Measurements from ENCODE around the gene IFNG-AS1. TPM values are rescaled to one million over a fixed set of nuclear protein-coding genes. Genes with fewer than 3 reads are reported as not detected.

Gene IFNG-AS1
- total RNA-seq, 2 experiments from 2014 or later = 5.1 to 5.2 TPM

GRCh38 chr12:68001486-68002466 lies 12.5 kb downstream of the IFNG-AS1 start:
- H3K36me3 Mint-ChIP-seq = no peaks in the 10 kb centered on the region
- H3K9me3 Mint-ChIP-seq = no peaks in the 10 kb centered on the region
- POLR2A ChIA-PET = interaction anchor here (0.6 kb wide), 1 partner anchor 813 kb away, joined by 5 read pairs; no protein-coding TSS in a partner anchor
- ATAC-seq (ENCODE audit: low read depth) (no peak), DNase-seq (no peak)
- peaks cover 2% of the 10 kb centered on the region for H3K27me3 Mint-ChIP-seq
- H3K4me1 Mint-ChIP-seq = peaks cover 9% of the 10 kb centered on the region
- H3K27ac Mint-ChIP-seq = no peak overlapping the region
- no peak overlapping the region for H3K4me3 Mint-ChIP-seq

- H3K36me3 Mint-ChIP-seq = peaks cover 4% of the 10 kb centered on the region
- no peak overlapping the region for H3K27ac Mint-ChIP-seq
- no peak overlapping the region for H3K4me3 Mint-ChIP-seq
Observed at GRCh38 chr12:68003777-68004176, 14.5 kb downstream of the IFNG-AS1 start.

GRCh38 chr12:68007033-68007432 lies 17.8 kb downstream of the IFNG-AS1 start:
- no peak for ATAC-seq (ENCODE audit: low read depth)
- peaks cover 2% of the 10 kb centered on the region for H3K27me3 Mint-ChIP-seq
- DNase-seq = no peak

More at GRCh38 chr12:68003777-68004176, 14.5 kb downstream of the IFNG-AS1 start:
- peaks cover 2% of the 10 kb centered on the region for H3K27me3 Mint-ChIP-seq
- no peak for DNase-seq
- no peaks in the 10 kb centered on the region for H3K9me3 Mint-ChIP-seq
- H3K4me1 Mint-ChIP-seq = peaks cover 2% of the 10 kb centered on the region
- no peak for ATAC-seq (ENCODE audit: low read depth)
- POLR2A ChIA-PET = no interaction called here

GRCh38 chr12:68007466-68007865 lies 18.2 kb downstream of the IFNG-AS1 start:
- ATAC-seq (ENCODE audit: low read depth) (no peak), DNase-seq (no peak)
- no peak overlapping the region for H3K4me3 Mint-ChIP-seq
- POLR2A ChIA-PET = no interaction called here
- no peak overlapping the region for H3K27ac Mint-ChIP-seq
- H3K36me3 Mint-ChIP-seq = peaks cover 7% of the 10 kb centered on the region
- peaks cover 2% of the 10 kb centered on the region for H3K4me1 Mint-ChIP-seq
- peaks cover 2% of the 10 kb centered on the region for H3K27me3 Mint-ChIP-seq
- no peaks in the 10 kb centered on the region for H3K9me3 Mint-ChIP-seq

More at GRCh38 chr12:68007033-68007432, 17.8 kb downstream of the IFNG-AS1 start:
- H3K4me1 Mint-ChIP-seq = peaks cover 2% of the 10 kb centered on the region
- no peak overlapping the region for H3K27ac Mint-ChIP-seq
- no peak overlapping the region for H3K4me3 Mint-ChIP-seq
- POLR2A ChIA-PET = no interaction called here
- H3K36me3 Mint-ChIP-seq = peaks cover 7% of the 10 kb centered on the region
- no peaks in the 10 kb centered on the region for H3K9me3 Mint-ChIP-seq

DNA sequence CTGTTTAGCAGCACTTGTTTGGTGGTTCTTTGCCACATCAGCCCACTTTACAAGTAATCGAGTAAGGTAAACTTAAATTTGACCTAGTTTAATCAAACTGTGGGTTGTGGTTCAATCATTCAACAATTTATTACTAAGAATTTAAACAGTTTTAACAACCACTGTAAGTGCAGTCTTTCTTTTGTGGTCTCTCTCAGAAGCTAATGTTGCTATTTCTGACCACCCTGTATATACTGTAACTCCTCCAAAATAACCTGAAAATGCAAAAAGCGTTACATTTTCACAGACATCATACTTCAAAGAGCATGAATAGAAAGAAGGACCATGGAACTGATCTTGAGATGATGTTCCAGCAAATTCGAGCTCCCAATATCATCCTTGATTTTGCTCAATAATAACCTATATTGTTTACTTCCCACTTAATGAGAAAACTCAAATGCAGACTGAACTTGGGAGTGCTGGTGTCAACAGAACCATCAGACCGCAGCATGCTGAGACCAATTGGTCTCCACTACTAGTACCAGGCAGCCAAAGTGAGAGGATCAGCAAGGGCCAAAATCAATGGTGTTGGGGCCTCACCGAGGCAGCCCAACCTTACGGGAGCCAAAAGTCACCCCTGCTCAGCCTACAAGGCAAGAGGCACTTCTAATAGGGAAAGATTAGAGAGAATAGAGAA lies 22.1 kb downstream of the IFNG-AS1 start:
- Mint-ChIP-seq H3K27me3 (no peaks in the 10 kb centered on the region), H3K9me3 (no peaks in the 10 kb centered on the region), H3K36me3 (peaks cover 7% of the 10 kb centered on the region), H3K27ac (no peak overlapping the region), H3K4me3 (no peak overlapping the region), H3K4me1 (peaks cover 2% of the 10 kb centered on the region)
- DNase-seq (no peak), ATAC-seq (ENCODE audit: low read depth) (no peak)
- POLR2A ChIA-PET = no interaction called here

DNA sequence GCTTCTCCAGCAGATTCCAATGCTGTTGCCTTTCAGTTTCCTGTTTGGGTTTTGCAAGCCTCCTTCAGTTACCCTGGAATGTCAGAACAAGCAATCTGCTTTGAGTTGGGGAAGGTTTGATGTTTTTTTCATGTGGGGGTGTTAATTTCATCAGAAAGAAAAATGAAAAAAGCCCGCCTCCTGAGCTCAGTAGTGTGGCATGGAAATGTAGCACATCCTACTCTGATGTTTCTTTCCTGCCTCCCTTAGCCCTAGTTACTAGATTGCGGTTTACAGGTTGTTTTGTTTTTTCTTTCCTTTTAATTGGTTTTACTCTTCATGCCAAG lies 22.6 kb downstream of the IFNG-AS1 start:
- POLR2A ChIA-PET = no interaction called here
- H3K4me1 Mint-ChIP-seq = peaks cover 2% of the 10 kb centered on the region
- DNase-seq = no peak
- H3K4me3 Mint-ChIP-seq = no peak overlapping the region
- no peak for ATAC-seq (ENCODE audit: low read depth)
- H3K27me3 Mint-ChIP-seq = no peaks in the 10 kb centered on the region
- H3K27ac Mint-ChIP-seq = no peak overlapping the region
- H3K36me3 Mint-ChIP-seq = peaks cover 7% of the 10 kb centered on the region
- H3K9me3 Mint-ChIP-seq = peaks cover 1% of the 10 kb centered on the region

- DNase-seq (no peak), ATAC-seq (ENCODE audit: low read depth) (no peak)
- POLR2A ChIA-PET = no interaction called here
- peaks cover 5% of the 10 kb centered on the region for H3K36me3 Mint-ChIP-seq
- H3K27me3 Mint-ChIP-seq = no peaks in the 10 kb centered on the region
- H3K4me3 Mint-ChIP-seq = no peak overlapping the region
- H3K27ac Mint-ChIP-seq = no peak overlapping the region
- peaks cover 1% of the 10 kb centered on the region for H3K9me3 Mint-ChIP-seq
- peaks cover 2% of the 10 kb centered on the region for H3K4me1 Mint-ChIP-seq
Observed at GRCh38 chr12:68012712-68013111, 23.5 kb downstream of the IFNG-AS1 start.

DNA sequence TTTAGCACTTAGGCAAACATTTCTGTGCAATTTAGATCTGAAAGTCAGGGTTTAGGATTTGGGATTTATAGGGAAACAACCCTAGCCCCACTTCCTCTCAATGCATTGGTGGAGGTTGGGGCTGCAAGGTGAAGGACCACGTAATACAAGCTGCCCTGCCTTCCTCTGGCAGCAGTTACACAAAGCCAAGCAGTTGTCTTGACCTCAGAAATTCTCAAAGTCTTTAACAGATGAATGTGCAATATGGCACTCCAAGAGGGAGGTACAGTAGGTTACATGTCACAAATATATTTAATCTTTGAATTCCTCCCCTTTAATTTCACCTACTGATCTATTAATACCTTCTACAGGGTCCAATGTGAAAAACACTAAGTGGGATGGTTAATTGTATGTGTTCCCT lies 23.9 kb downstream of the IFNG-AS1 start:
- Mint-ChIP-seq H3K27ac (no peak overlapping the region), H3K4me1 (peaks cover 2% of the 10 kb centered on the region), H3K4me3 (no peak overlapping the region), H3K27me3 (no peaks in the 10 kb centered on the region), H3K36me3 (peaks cover 3% of the 10 kb centered on the region), H3K9me3 (peaks cover 1% of the 10 kb centered on the region)
- no peak for ATAC-seq (ENCODE audit: low read depth)
- no peak for DNase-seq
- POLR2A ChIA-PET = no interaction called here

DNA sequence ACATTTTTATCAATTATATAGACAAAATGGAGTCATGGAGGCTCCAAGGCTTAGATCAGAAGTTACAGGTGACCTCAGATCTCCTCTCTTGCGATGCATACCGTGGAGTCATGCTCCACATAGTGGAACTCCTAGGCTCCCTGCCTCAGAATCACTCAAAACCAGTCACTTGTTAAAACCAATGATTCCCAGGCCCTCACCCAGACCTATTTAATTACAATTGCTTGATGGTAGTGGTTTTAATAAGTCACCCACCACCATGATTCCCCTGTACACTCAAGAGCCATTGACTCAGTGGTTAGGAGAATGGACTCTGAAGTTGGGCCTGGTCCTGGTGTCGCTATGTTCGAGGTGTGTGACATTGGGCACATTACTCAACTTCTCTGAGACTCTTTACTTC lies 26.9 kb downstream of the IFNG-AS1 start:
- Mint-ChIP-seq H3K27me3 (no peaks in the 10 kb centered on the region), H3K9me3 (peaks cover 1% of the 10 kb centered on the region), H3K36me3 (no peaks in the 10 kb centered on the region), H3K4me3 (no peak overlapping the region), H3K27ac (no peak overlapping the region), H3K4me1 (peaks cover 2% of the 10 kb centered on the region)
- DNase-seq (no peak), ATAC-seq (ENCODE audit: low read depth) (no peak)
- POLR2A ChIA-PET = no interaction called here

- H3K27me3 Mint-ChIP-seq = no peaks in the 10 kb centered on the region
- peaks cover 1% of the 10 kb centered on the region for H3K9me3 Mint-ChIP-seq
- no peak overlapping the region for H3K4me3 Mint-ChIP-seq
- POLR2A ChIA-PET = no interaction called here
- no peak for DNase-seq
- no peak overlapping the region for H3K27ac Mint-ChIP-seq
- no peaks in the 10 kb centered on the region for H3K36me3 Mint-ChIP-seq
- no peaks in the 10 kb centered on the region for H3K4me1 Mint-ChIP-seq
- ATAC-seq (ENCODE audit: low read depth) = no peak
Observed at GRCh38 chr12:68018315-68018714, 29.1 kb downstream of the IFNG-AS1 start.

- POLR2A ChIA-PET = no interaction called here
- Mint-ChIP-seq H3K36me3 (peaks cover 9% of the 10 kb centered on the region), H3K27me3 (no peaks in the 10 kb centered on the region), H3K9me3 (peaks cover 5% of the 10 kb centered on the region), H3K4me1 (no peaks in the 10 kb centered on the region), H3K4me3 (no peak overlapping the region), H3K27ac (no peak overlapping the region)
- DNase-seq = no peak
- no peak for ATAC-seq (ENCODE audit: low read depth)
Observed at GRCh38 chr12:68020049-68020448, 30.8 kb downstream of the IFNG-AS1 start.

DNA sequence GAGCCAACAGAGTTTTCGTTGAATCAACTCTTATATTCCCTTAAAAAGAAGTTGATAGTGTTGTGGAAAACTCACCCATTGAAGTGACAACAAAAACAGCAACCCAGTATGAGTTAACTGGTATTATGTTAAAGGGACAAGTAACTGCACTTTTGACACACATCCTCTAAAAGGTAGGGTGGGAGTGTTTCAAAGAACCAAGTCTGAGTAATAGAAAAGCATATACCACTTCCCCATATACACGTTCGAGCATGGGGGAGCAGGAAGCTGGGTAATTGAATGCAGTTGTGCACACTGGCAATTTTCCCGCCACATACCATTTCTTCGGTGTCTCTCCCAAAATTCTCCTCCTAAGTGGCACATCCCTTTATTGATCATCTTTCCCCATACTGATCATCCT lies 31.5 kb downstream of the IFNG-AS1 start:
- POLR2A ChIA-PET = no interaction called here
- H3K4me1 Mint-ChIP-seq = no peaks in the 10 kb centered on the region
- peaks cover 9% of the 10 kb centered on the region for H3K36me3 Mint-ChIP-seq
- no peak overlapping the region for H3K27ac Mint-ChIP-seq
- peaks cover 5% of the 10 kb centered on the region for H3K9me3 Mint-ChIP-seq
- no peak overlapping the region for H3K4me3 Mint-ChIP-seq
- ATAC-seq (ENCODE audit: low read depth) = no peak
- no peak for DNase-seq
- no peaks in the 10 kb centered on the region for H3K27me3 Mint-ChIP-seq

DNA sequence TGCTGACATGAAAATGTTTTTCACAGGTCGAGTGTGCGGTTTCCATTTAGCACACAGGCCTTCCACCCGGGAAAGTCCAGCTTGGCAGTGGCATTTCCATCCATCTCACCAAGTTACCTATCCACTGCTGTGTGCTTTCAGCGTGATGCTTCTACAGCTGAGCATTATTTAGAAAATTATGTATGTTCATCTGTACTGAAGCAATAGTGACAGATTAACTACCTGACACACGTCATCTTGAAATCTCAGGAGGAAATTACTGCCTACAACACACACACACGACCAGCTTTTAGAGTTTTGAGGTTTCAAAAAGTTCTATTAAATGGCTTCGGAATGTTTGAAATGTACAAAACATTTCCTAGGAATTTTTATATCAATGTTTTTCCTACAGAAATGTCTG lies 39.4 kb downstream of the IFNG-AS1 start:
- DNase-seq (no peak), ATAC-seq (ENCODE audit: low read depth) (no peak)
- H3K4me1 Mint-ChIP-seq = peaks cover 15% of the 10 kb centered on the region
- H3K4me3 Mint-ChIP-seq = no peak overlapping the region
- POLR2A ChIA-PET = no interaction called here
- H3K27me3 Mint-ChIP-seq = no peaks in the 10 kb centered on the region
- no peak overlapping the region for H3K27ac Mint-ChIP-seq
- peaks cover 15% of the 10 kb centered on the region for H3K9me3 Mint-ChIP-seq
- H3K36me3 Mint-ChIP-seq = peaks cover 19% of the 10 kb centered on the region

GRCh38 chr12:68030248-68030647 lies 41.0 kb downstream of the IFNG-AS1 start:
- POLR2A ChIA-PET = no interaction called here
- Mint-ChIP-seq H3K4me3 (no peak overlapping the region), H3K27me3 (no peaks in the 10 kb centered on the region), H3K27ac (no peak overlapping the region), H3K9me3 (peaks cover 12% of the 10 kb centered on the region), H3K4me1 (peaks cover 23% of the 10 kb centered on the region), H3K36me3 (peaks cover 13% of the 10 kb centered on the region)
- no peak for ATAC-seq (ENCODE audit: low read depth)
- no peak for DNase-seq

Measured in activated naive CD8-positive, alpha-beta T cell treated with anti-CD3 and anti-CD28 coated beads, Interleukin-2, amount 10 ng/mL, durations not matched to agents 7 days and 5 days (primary cell).